Posterior cingulate gyrus (tissue), 11 donors: ENCODE data around the gene KCNJ3.

ENCODE experiments used
- DNase-seq, 10 donors: peaks; one replicate each; pipeline versions ENCODE4 v3.0.0 to v3.0.0-alpha.2; 2020 to 2021; ENCODE audit warnings: mixed read lengths in 3 of 10
- intact Hi-C: fragments of 100-400 bp; cut with DNase I; formaldehyde crosslinking; loops from one replicate; pipeline ENCODE4 v1.15.1; 2023

The KCNJ3 gene, protein sequence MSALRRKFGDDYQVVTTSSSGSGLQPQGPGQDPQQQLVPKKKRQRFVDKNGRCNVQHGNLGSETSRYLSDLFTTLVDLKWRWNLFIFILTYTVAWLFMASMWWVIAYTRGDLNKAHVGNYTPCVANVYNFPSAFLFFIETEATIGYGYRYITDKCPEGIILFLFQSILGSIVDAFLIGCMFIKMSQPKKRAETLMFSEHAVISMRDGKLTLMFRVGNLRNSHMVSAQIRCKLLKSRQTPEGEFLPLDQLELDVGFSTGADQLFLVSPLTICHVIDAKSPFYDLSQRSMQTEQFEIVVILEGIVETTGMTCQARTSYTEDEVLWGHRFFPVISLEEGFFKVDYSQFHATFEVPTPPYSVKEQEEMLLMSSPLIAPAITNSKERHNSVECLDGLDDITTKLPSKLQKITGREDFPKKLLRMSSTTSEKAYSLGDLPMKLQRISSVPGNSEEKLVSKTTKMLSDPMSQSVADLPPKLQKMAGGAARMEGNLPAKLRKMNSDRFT

DNA sequence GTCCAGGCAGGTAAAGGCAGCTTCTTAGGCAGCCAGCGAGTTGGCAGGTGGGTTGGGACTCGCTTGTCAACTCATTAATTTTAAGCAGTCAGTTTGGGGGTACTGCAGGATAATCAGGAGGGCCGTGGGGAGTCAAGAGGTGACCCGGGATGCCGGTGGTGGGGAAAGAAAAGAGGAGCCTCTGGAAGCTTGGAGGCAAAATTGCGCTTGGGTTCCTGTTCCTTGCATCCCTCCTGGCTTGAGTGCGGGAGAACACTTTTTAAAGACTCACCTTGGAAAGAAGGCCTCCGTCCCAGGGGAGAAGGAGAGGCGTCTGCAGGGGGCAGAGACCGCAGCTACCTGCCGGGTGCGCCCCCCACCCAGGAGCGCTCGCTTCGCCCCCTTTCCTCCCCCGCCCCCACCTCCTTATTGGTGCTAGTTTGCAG lies at the start of gene KCNJ3:
Gene KCNJ3, plus strand, starts transcription at position 400 of the 425 bp plus-strand sequence. CDS start 81 bp downstream, outside the sequence.
- peak in 2 of 10 donors; percentile 18 to 62 for DNase-seq
- intact Hi-C loops, result no loop called here

- no peak for DNase-seq
- intact Hi-C loops, result no loop called here
Observed at GRCh38 chr2:154655499-154655898, 43.0 kb upstream of the KCNJ3 start.

- no peak for DNase-seq
- intact Hi-C loops, result no loop called here
Observed at GRCh38 chr2:154658854-154659253, 39.6 kb upstream of the KCNJ3 start.

DNA sequence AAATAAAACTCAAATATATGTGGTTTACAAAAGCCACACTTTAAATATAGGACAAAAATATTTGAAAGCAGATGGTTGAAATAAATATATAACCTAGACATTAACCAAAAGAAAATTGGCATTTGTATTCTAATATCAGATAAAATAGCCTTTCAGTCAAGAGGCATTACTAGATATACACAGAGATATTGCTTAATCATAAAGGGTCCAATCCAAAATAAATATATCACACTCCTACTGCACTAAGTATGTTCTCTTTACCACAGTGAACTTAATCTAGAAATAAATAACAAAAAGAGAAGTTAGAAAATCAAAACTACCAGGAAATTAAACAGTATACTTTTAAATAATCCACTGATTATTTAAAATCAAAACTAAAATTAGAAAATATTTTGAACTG lies 34.2 kb upstream of the KCNJ3 start:
- intact Hi-C loops, result no loop called here
- no peak for DNase-seq

- no peak for DNase-seq
- intact Hi-C loops, result no loop called here
Observed at GRCh38 chr2:154670083-154670482, 28.4 kb upstream of the KCNJ3 start.

DNA sequence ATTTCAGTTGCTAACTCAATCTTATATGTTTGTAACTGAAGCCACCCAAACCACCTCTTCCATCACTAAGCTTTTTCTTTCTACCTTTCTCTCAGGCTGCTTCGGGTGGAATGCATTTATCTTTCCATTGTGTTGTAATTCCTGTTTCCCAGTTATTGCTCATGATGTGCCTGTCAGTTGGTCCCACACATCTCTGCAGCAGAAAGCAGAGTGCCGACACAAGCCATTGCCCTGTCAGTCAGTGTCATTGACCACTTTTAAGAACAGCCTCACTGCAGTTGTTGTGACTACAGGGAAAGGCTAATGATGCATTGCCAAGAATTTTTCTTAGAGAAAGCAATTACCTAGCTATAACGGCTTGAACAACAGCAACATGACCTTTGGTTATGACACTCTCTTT lies 24.8 kb upstream of the KCNJ3 start:
- intact Hi-C loops, result no loop called here
- no peak for DNase-seq

- DNase-seq, result no peak
- intact Hi-C loops, result no loop called here
Observed at GRCh38 chr2:154677401-154677800, 21.1 kb upstream of the KCNJ3 start.

GRCh38 chr2:154681741-154682140 lies 16.8 kb upstream of the KCNJ3 start:
- intact Hi-C loops, result no loop called here
- DNase-seq, result no peak

GRCh38 chr2:154686162-154686561 lies 12.3 kb upstream of the KCNJ3 start:
- no peak for DNase-seq
- intact Hi-C loops, result no loop called here

GRCh38 chr2:154688373-154688772 lies 10.1 kb upstream of the KCNJ3 start:
- no peak for DNase-seq
- intact Hi-C loops, result no loop called here

DNA sequence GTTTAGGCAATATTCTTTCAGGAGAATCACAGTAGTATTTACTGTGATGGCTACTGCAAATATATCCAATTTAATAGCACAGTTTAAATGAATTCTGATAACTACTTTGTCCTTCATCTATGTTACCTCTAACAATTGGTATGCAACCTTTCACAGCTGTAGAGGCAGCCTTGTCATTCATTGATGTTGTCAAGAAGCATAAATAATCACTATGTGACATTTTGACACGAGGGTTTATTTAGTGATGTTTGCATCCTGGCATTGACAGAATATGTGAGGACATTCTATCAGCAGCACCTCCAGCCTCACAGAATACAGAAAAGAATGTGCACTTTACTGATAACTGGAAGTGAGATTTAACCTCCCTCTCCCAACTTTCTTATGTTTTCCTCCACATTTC lies 9.3 kb upstream of the KCNJ3 start:
- DNase-seq, result no peak
- intact Hi-C loops, result no loop called here

DNA sequence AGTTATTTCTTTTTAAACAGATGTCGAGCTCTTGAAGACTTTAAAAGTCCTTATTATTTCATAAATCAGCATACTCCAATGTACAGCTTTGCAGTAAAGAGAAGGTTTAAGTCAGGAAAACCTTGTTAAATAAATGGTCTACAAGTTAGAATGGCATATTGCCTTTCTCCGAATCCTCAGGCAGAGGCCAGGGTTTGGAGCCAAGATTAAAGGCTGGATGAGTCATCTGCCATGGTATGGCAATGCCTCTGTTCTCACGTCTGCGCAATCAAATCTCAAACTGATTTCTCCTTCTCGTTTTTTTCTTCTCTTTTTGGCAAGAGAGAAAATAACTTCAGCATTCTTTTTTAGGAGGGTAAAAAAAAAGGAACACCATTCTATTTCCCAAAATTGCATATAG lies 5.6 kb upstream of the KCNJ3 start:
- intact Hi-C loops, result no loop called here
- peak in 3 of 10 donors; percentile 12 to 81 (median 71) for DNase-seq

DNA sequence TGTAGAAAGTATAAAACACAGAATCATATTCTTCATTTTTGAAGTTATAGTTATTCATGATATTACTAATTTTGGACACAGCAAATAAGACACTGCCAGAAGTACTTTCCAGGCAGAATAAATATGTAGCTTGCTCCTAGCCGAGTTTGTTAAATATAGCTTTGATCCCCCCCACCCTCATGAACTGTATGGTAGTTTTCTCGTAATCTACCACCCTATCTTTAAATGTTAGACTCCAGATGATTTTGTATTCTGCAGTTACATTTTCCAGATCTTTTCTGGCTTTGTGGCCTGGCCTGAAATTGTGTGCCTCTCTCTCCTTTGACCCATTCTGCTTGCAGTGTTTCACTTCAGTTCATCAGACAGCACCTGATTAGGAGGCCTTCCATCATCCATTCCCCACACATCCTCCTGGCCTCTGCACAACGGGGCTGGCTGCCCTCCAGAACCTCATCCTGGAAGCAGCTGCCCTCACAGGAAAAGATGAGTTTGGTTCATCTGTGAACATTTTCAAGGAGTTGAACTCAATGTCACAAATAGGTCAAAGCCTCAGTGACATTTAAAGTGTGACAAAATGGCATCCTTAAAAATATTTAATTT lies 4.7 kb upstream of the KCNJ3 start:
- DNase-seq, result no peak
- intact Hi-C loops, result no loop called here

DNA sequence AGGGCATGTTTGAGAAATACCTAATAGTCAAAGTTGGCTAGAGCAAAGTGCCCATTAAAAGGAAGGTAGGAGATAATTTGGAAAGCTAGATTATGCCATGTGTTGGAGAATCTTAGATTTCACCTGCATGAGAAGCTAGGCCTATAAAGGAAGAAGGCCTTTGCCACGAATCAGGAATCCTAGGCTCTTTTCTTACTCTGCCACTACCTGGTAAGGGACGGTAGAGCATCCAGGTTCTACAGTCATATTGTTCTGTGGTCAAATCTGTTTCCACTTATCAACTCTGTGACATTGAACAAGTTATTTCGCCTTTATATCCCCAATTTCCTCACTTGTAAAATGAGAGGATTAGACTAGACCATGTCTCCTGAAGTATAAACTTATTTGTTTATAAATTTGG lies 3.6 kb upstream of the KCNJ3 start:
- DNase-seq, result no peak
- intact Hi-C loops, result no loop called here

GRCh38 chr2:154696369-154696768 lies 2.1 kb upstream of the KCNJ3 start:
- DNase-seq, result no peak

DNA sequence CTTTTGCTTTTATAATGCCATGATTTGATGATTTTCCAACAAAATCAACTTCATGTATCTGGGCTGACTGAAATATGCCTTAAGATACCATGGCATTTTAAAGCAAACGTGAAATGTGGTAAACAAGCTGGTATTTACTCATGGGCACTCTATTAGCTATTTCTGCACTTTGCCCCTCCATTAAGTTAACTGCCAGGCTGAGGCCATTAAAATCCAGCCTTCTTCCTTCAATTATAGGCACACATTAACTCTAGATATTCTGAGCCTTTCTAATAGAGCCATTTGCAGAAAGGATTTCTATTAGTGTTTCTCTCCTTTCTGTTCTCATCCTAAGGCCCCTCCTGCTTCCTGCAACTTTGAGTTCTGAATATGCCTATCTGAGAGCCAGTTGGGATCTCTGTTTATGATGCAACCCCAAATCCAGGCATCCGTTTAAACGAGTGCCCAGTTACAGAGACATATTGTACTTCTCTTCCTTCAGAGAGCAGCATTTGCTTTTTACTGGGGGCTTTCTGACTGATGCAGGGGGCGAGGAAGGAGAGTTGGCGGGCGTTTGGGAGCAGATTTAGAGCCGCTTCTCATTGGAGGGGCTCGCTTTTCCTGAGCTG lies 1.6 kb upstream of the KCNJ3 start:
- intact Hi-C loops, result no loop called here
- no peak for DNase-seq

More at GRCh38 chr2:154696369-154696768, 2.1 kb upstream of the KCNJ3 start:
- intact Hi-C loops, result no loop called here

DNA sequence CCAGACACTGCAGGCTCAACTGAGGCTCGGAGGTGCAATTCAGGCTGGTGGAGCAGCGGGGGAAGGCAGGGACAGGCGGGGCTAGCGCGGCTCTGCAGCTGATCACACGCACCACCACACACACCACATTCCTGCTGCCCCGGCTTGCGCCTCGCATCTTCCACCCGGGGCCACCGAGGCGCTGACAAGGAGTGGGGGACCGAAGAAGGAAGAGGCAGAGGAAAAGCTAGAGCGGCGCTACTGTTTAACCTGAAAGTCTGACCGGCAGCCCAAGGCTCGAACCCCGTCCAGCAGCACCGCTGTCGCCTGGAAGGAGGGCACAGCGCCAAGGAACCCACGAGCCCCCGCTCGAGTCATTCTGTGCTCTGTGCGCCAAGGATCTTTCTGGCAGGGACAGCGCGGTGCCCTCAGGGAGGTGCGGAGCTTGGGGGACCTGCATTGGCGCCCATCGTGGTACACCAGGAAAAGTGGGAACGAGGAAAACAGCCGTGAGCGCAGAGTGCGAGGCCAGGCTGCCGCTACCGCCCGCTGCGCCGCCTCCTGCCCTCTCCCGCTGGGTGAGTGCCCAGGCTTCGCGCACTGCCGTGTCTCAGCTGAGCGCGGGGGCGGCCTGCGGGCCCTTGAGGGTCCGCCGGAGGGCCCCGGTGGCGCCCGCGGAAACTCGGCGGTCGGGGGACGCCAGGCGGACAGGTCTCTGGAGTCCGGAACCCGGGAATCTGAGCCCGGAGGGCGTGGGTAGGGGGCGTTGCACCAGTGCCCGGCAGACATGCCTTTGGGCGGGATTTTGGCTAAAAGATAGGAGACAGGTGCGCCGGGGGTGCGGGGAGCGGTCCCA lies 860 bp upstream of the KCNJ3 start:
- intact Hi-C loops, result no loop called here
- peak; percentile 26 to 96 (median 71) for DNase-seq

DNA sequence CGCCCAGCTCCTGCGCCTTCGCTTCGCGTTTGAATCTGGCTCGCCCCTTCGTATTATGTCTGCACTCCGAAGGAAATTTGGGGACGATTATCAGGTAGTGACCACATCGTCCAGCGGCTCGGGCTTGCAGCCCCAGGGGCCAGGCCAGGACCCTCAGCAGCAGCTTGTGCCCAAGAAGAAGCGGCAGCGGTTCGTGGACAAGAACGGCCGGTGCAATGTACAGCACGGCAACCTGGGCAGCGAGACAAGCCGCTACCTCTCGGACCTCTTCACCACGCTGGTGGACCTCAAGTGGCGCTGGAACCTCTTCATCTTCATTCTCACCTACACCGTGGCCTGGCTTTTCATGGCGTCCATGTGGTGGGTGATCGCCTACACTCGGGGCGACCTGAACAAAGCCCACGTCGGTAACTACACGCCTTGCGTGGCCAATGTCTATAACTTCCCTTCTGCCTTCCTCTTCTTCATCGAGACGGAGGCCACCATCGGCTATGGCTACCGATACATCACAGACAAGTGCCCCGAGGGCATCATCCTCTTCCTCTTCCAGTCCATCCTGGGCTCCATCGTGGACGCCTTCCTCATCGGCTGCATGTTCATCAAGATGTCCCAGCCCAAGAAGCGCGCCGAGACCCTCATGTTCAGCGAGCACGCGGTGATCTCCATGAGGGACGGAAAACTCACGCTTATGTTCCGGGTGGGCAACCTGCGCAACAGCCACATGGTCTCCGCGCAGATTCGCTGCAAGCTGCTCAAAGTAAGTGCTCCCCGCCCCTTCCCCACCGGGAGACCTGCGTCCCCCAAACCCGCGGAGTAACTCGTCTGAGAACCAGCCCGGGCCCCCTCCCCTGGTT lies 453 bp downstream of the KCNJ3 start:
- intact Hi-C loops, result no loop called here
- DNase-seq, result peak in 7 of 10 donors; percentile 17 to 88 (median 34)

DNA sequence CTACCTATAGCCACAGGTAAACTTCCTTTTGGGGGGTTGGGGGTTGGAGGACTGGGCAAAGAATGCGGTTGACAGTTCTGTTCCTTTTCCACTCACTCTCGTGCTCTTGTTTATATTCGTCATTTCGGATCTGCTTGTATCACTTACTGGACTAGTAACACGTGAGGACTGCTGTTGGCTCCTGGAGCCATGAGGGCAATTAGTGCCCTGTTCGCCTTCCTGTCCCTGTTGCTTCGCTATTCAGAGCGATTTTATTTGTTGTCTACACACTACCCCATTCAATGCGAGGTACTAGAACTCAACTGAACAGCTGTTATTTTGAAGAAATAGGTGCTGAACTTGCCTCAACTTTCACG lies 1.1 kb downstream of the KCNJ3 start:
- DNase-seq, result no peak
- intact Hi-C loops, result no loop called here

- no peak for DNase-seq
- intact Hi-C loops, result no loop called here
Observed at GRCh38 chr2:154700136-154700535, 1.6 kb downstream of the KCNJ3 start.
